Endothelial cell of umbilical vein (primary cell): ENCODE results near the gene SLC9A9. TPM values are rescaled to one million over a fixed set of nuclear protein-coding genes. Genes with fewer than 3 reads are reported as not detected.

ENCODE experiments used
- BruUV-seq: library from RNA; stranded (reverse); fragments of 400-500 nt; replicated peaks from 2 replicates; lab custom pipeline; 2021; lab: Mats Ljungman, UMichigan
- CTCF ChIA-PET: fragments of 300-600, 350-600 bp; sonication (Branson Sonifier 250); formaldehyde crosslinking; loops from one replicate; lab custom pipeline; 2021; ENCODE audit warnings: antibody characterized with exemption, inconsistent platforms; lab: Charles Lee
- POLR2A ChIA-PET: fragments of 300-600, 350-600 bp; sonication (Branson Sonifier 250); formaldehyde crosslinking; loops from one replicate; lab custom pipeline; 2021; ENCODE audit warnings: antibody characterized with exemption, inconsistent platforms; lab: Charles Lee
- DNase-seq: peaks from one replicate; pipeline ENCODE4 v3.0.0-alpha.2; 2011; ENCODE audit warnings: low read depth, low spot score
- FAIRE-seq: peaks from 2 replicates; lab custom pipeline; 2011; peaks lifted over from hg19 to GRCh38; lab: Jason Lieb, UNC
- H2AFZ ChIP-seq: 2 replicates; pipeline ENCODE4 v1.6.0; 2012; ENCODE audit warnings: low read depth, low read length, control low read depth, inconsistent platforms
- H3K27ac ChIP-seq: 2 replicates; pipeline ENCODE4 v1.5.1; 2011; ENCODE audit warnings: low read depth, mild to moderate bottlenecking, control low read depth, low read length, moderate library complexity; ENCODE audit not compliant: insufficient read depth
- H3K27me3 ChIP-seq, 2 experiments: 2 replicates each; pipeline versions ENCODE4 v1.6.0 to v1.6.1; 2011; ENCODE audit warnings: low read length in 2 of 2, mixed read lengths in 1 of 2; ENCODE audit not compliant: control insufficient read depth in 2 of 2, insufficient read depth in 2 of 2
- H3K36me3 ChIP-seq, 2 experiments: 2 replicates in 1 of 2; 3 replicates in 1 of 2; pipeline ENCODE4 v1.5.1; 2011; ENCODE audit warnings: low read length in 2 of 2, mild to moderate bottlenecking in 1 of 2, moderate library complexity in 1 of 2; ENCODE audit not compliant: control insufficient read depth in 2 of 2, insufficient read depth in 2 of 2; ENCODE audit errors: extremely low read depth in 1 of 2
- H3K4me1 ChIP-seq: 3 replicates; pipeline ENCODE4 v1.5.1; 2011; ENCODE audit warnings: mild to moderate bottlenecking, low read length; ENCODE audit not compliant: control insufficient read depth, insufficient read depth; ENCODE audit errors: extremely low read depth
- H3K4me2 ChIP-seq: 2 replicates; pipeline ENCODE4 v1.6.1; 2011; ENCODE audit warnings: low read length, control low read depth, mixed read lengths; ENCODE audit not compliant: insufficient read depth
- H3K4me3 ChIP-seq, 3 experiments: fragments of 200-600 bp in 1 of 3; sonication (generic), shearing (Covaris generic) in 1 of 3; replicated peaks in 1 of 3; 2 replicates each; pipeline ENCODE4 v1.5.1; 2011 to 2016; ENCODE audit warnings: control low read depth in 3 of 3, low read length in 3 of 3, mild to moderate bottlenecking in 2 of 3, inconsistent platforms in 1 of 3, low read depth in 1 of 3, moderate library complexity in 1 of 3; ENCODE audit not compliant: insufficient read depth in 1 of 3
- H3K79me2 ChIP-seq: 2 replicates; pipeline ENCODE4 v1.6.0; 2012; ENCODE audit warnings: low read length, inconsistent platforms; ENCODE audit not compliant: control insufficient read depth, insufficient read depth
- H3K9ac ChIP-seq: replicated peaks from 2 replicates; pipeline ENCODE3; 2011; ENCODE audit warnings: low read length, control low read depth; ENCODE audit not compliant: insufficient read depth; ENCODE audit errors: extremely low read depth
- H3K9me1 ChIP-seq: replicated peaks from 3 replicates; pipeline ENCODE4 v1.6.0; 2011; ENCODE audit warnings: mild to moderate bottlenecking, low read length; ENCODE audit not compliant: control insufficient read depth, insufficient read depth; ENCODE audit errors: extremely low read depth
- H3K9me3 ChIP-seq: replicated peaks from 2 replicates; pipeline ENCODE4 v1.5.1; 2012; ENCODE audit warnings: low read length, inconsistent platforms; ENCODE audit not compliant: control insufficient read depth, insufficient read depth
- H4K20me1 ChIP-seq: replicated peaks from 2 replicates; pipeline ENCODE3; 2011; ENCODE audit warnings: mild to moderate bottlenecking, low read length; ENCODE audit not compliant: control insufficient read depth, insufficient read depth; ENCODE audit errors: extremely low read depth
- CTCF ChIP-seq, 2 donors: IDR thresholded peaks; 1 replicate in 1 of 2; 2 replicates in 1 of 2; pipeline ENCODE4 v1.5.1; 2011; ENCODE audit warnings: low read length in 2 of 2, mild to moderate bottlenecking in 2 of 2, moderate library complexity in 2 of 2, control low read depth in 1 of 2, inconsistent platforms in 1 of 2, low read depth in 1 of 2; ENCODE audit not compliant: insufficient read depth in 1 of 2; ENCODE audit errors: extremely low read depth in 1 of 2
- EZH2 ChIP-seq: IDR thresholded peaks from 2 replicates; pipeline ENCODE4 v1.6.1; 2012; ENCODE audit warnings: borderline replicate concordance, low read depth, mild to moderate bottlenecking, moderate library complexity, low read length, inconsistent platforms; ENCODE audit not compliant: severe bottlenecking
- FOS ChIP-seq: IDR thresholded peaks from 2 replicates; pipeline ENCODE4 v1.6.1; 2011; ENCODE audit warnings: mild to moderate bottlenecking, low read length, moderate library complexity, borderline replicate concordance; ENCODE audit not compliant: insufficient read depth
- GATA2 ChIP-seq: IDR thresholded peaks from 2 replicates; pipeline ENCODE4 v1.7.0; 2011; ENCODE audit warnings: low read depth, mild to moderate bottlenecking, moderate library complexity, mixed read lengths, low read length; ENCODE audit not compliant: insufficient read length, insufficient read depth
- JUN ChIP-seq: IDR thresholded peaks from 2 replicates; pipeline ENCODE4 v1.6.1; 2011; ENCODE audit warnings: borderline replicate concordance, low read depth; ENCODE audit not compliant: insufficient read length, insufficient read depth
- MYC ChIP-seq: IDR thresholded peaks from one replicate; pipeline ENCODE4 v1.6.1; 2011; ENCODE audit warnings: mild to moderate bottlenecking, low read depth, low read length
- POLR2A ChIP-seq: IDR thresholded peaks from 2 replicates; pipeline ENCODE4 v1.6.1; 2012; ENCODE audit warnings: low read depth, mild to moderate bottlenecking, control low read depth, low read length
- POLR2AphosphoS5 ChIP-seq: IDR thresholded peaks from 2 replicates; pipeline ENCODE4 v1.6.1; 2012; ENCODE audit warnings: low read depth, mild to moderate bottlenecking, control low read depth, low read length, moderate library complexity; ENCODE audit not compliant: insufficient read depth
- dilution Hi-C: fragments of 300-500 bp; cut with MboI; formaldehyde crosslinking; loops from one replicate; pipeline ENCODE4 v1.15.0; 2019; ENCODE audit warnings: low sequenced_read_pairs; ENCODE audit not compliant: extremely low pct_ligation_motif_present
- intact Hi-C: fragments of 100-400 bp; cut with micrococcal nuclease; formaldehyde crosslinking; loops from one replicate; pipeline ENCODE4 v1.10.0; 2022
- polyA plus RNA-seq, 4 experiments: library from polyadenylated mRNA; depleted of rRNA in 3 of 4; stranded (reverse) in 3 of 4; unstranded in 1 of 4; fragments of >200 nt; gene quantifications; 2 replicates each; pipeline versions ENCODE4 v1.2.1 to v1.2.3, GENCODE V29; 2011 to 2012; ENCODE audit warnings: missing spikeins in 1 of 4
- total RNA-seq: library from RNA; stranded (reverse); gene quantifications from 2 replicates; pipeline ENCODE4 v1.2.3, GENCODE V29; 2021
- TF ChIP-seq, protein P1 (sequence below): IDR thresholded peaks from 2 replicates; pipeline ENCODE4 v1.6.1; 2011; ENCODE audit not compliant: insufficient read depth, insufficient read length

Gene SLC9A9
- total and polyA plus RNA-seq, 2 donors (not counting 3 experiments of a cell fraction or from before 2014, with no cell fraction given), result 1.5 to 1.8 TPM

DNA sequence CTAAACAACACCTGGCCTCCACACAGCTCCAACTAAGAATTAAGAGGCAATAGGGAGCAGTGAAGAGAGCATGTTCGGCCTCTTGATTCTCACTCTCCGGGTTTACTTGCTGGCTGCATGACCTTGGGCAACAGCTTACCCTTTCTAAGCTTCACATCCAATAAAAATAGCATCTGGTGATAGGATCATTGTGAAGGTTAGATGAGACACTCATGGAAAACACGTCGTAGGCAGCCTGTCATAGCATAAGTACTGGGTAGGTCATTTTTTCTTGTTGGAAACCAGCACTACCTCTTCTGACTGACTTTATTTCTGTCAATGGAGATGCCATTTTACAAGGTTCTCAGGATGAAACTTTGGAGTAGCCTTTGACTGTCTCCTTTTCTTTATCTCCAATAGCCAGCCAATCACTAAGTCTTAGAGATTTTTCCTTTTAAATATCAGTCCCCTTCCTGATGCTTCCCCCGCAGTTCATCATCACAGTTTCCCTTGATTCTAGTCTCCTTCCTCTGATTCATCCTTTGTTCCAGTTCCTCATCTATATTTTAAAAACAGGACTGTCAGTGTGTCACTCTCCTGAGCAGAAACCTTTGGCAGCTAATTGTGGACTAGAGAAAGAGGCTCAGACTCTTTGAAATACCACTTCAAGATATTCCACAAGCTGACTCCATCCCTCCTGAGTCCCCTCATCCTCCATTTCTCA is 271.5 kb downstream of the SLC9A9 start:
- FAIRE-seq (peak; percentile 66), DNase-seq (peak; percentile 72)
- H3K4me2 ChIP-seq, result peak overlapping the region; percentile 46
- TF ChIP-seq JUN (peak; percentile 41), MYC (no peak), FOS (peak; percentile 71), POLR2A (no peak), POLR2AphosphoS5 (peak; percentile 40)
- peaks cover 18% of the 10 kb centered on the region for H3K4me1 ChIP-seq
- no peak overlapping the region for H3K4me3 ChIP-seq
- BruUV-seq, result TSS peak; percentile 76
- dilution Hi-C loops, result no loop called here
- H3K9me1 ChIP-seq, result no peaks in the 10 kb centered on the region
- H3K27ac ChIP-seq, result peak overlapping the region; percentile 62
- no peak overlapping the region for H3K9ac ChIP-seq
- CTCF ChIA-PET, result interaction anchor here (1.1 to 1.5 kb wide), 3 partner anchors 9 to 250 kb away, joined by 3 to 4 read pairs (median 3); no protein-coding TSS in a partner anchor
- no peaks in the 10 kb centered on the region for H4K20me1 ChIP-seq
- H2AFZ ChIP-seq, result peak overlapping the region; percentile 35
- POLR2A ChIA-PET, result no interaction called here
- H3K9me3 ChIP-seq, result no peaks in the 10 kb centered on the region
- H3K79me2 ChIP-seq, result no peaks in the 10 kb centered on the region
- no peaks in the 10 kb centered on the region for H3K27me3 ChIP-seq
- H3K36me3 ChIP-seq, result no peaks in the 10 kb centered on the region
- intact Hi-C loops, result loop anchor here (1.0 to 5.0 kb wide), 2 partner anchors 133 to 454 kb away; no protein-coding TSS in a partner anchor

DNA sequence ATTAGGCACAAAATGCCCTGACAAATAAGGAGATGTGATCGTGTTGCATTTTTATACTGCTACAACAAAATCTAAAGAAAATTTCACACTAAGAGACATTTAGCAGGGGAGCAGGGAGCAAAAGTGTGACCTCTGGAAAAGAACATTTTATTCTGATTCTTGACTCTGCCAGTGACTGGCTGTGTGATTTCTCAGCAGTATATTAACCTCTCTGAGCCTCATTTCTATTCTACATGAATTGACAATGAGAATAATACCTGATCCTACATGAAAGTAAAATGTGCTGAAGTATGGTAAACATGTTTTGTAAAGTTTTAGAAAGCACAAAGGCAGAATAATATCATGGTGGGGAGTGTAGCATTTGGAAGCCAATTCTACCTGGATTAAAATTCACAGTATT is 273.3 kb downstream of the SLC9A9 start:
- no peak overlapping the region for H3K4me2 ChIP-seq
- H3K9me1 ChIP-seq, result no peaks in the 10 kb centered on the region
- H2AFZ ChIP-seq, result no peak overlapping the region
- H3K27me3 ChIP-seq, result no peaks in the 10 kb centered on the region
- no peaks in the 10 kb centered on the region for H3K9me3 ChIP-seq
- DNase-seq (no peak), FAIRE-seq (no peak)
- H3K79me2 ChIP-seq, result no peaks in the 10 kb centered on the region
- dilution Hi-C loops, result no loop called here
- no peak overlapping the region for H3K4me3 ChIP-seq
- ChIA-PET CTCF (no interaction called here), POLR2A (no interaction called here)
- intact Hi-C loops, result loop anchor here (5.0 kb wide), 1 partner anchor 453 kb away; no protein-coding TSS in a partner anchor
- BruUV-seq, result no TSS peak
- H3K9ac ChIP-seq, result no peak overlapping the region
- no peaks in the 10 kb centered on the region for H3K36me3 ChIP-seq
- H3K27ac ChIP-seq, result no peak overlapping the region
- H3K4me1 ChIP-seq, result peaks cover 18% of the 10 kb centered on the region
- TF ChIP-seq POLR2AphosphoS5 (no peak), MYC (no peak), POLR2A (no peak), JUN (no peak), GATA2 (no peak), FOS (no peak), EZH2 (no peak), CTCF (IDR thresholded peaks at IDR 0.05; ENCODE audit: extremely low read depth in 1 of 2, insufficient read depth in 1 of 2, low read depth in 1 of 2, low read length in 2 of 2) (no peak)
- TF ChIP-seq, protein P1, sequence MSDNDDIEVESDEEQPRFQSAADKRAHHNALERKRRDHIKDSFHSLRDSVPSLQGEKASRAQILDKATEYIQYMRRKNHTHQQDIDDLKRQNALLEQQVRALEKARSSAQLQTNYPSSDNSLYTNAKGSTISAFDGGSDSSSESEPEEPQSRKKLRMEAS, result no peak
- no peaks in the 10 kb centered on the region for H4K20me1 ChIP-seq
